H1 (cell line): ENCODE results near the gene ABCA1. TPM values are rescaled to one million over a fixed set of nuclear protein-coding genes. Genes with fewer than 3 reads are reported as not detected.

Experiments
- CTCF ChIA-PET: fragments of 300-600 bp; sonication (Branson Sonifier 250); formaldehyde crosslinking; loops from one replicate; lab custom pipeline; 2021; ENCODE audit not compliant: partially characterized antibody; lab: Charles Lee
- POLR2A ChIA-PET: fragments of 300-600 bp; sonication (Branson Sonifier 250); formaldehyde crosslinking; loops from one replicate; lab custom pipeline; 2021; ENCODE audit warnings: inconsistent platforms; ENCODE audit not compliant: partially characterized antibody; lab: Charles Lee
- DNase-seq, 2 experiments: peaks; one replicate each; pipeline versions ENCODE4 v3.0.0 to v3.0.0-alpha.2; 2010 to 2022; ENCODE audit warnings: low spot score in 2 of 2, low read depth in 1 of 2, mixed read lengths in 1 of 2
- FAIRE-seq: peaks from 2 replicates; lab custom pipeline; 2011; peaks lifted over from hg19 to GRCh38; lab: Jason Lieb, UNC
- H2AFZ ChIP-seq: 2 replicates; pipeline ENCODE4 v1.8.1; 2012; ENCODE audit warnings: low read length, inconsistent platforms
- H2AK5ac ChIP-seq: 2 replicates; pipeline ENCODE4 v1.6.1; 2013; ENCODE audit warnings: low read depth, low read length
- H2BK120ac ChIP-seq: replicated peaks from 2 replicates; pipeline ENCODE3; 2013; ENCODE audit warnings: low read depth, low read length, inconsistent platforms
- H2BK12ac ChIP-seq: 2 replicates; pipeline ENCODE4 v1.6.1; 2013; ENCODE audit warnings: low read depth, low read length
- H2BK15ac ChIP-seq: 2 replicates; pipeline ENCODE4 v1.6.1; 2013; ENCODE audit warnings: low read length
- H2BK20ac ChIP-seq: 2 replicates; pipeline ENCODE4 v1.6.1; 2013; ENCODE audit warnings: low read length
- H2BK5ac ChIP-seq: 2 replicates; pipeline ENCODE4 v1.6.1; 2013; ENCODE audit warnings: low read depth, low read length
- H3K14ac ChIP-seq: 2 replicates; pipeline ENCODE4 v1.6.1; 2013; ENCODE audit warnings: inconsistent platforms; ENCODE audit not compliant: insufficient read length
- H3K18ac ChIP-seq: 2 replicates; pipeline ENCODE4 v1.6.1; 2013; ENCODE audit warnings: low read length; ENCODE audit errors: extremely low read depth
- H3K23ac ChIP-seq: 2 replicates; pipeline ENCODE4 v1.6.1; 2013; ENCODE audit warnings: inconsistent platforms; ENCODE audit not compliant: insufficient read length
- H3K23me2 ChIP-seq: 2 replicates; pipeline ENCODE4 v1.6.1; 2013; ENCODE audit warnings: low read depth, low read length
- H3K27ac ChIP-seq: 2 replicates; pipeline ENCODE4 v1.6.1; 2011; ENCODE audit warnings: low read depth, low read length, inconsistent platforms
- H3K27me3 ChIP-seq, 4 experiments: replicated peaks in 1 of 4; 1 replicate in 1 of 4; 2 replicates in 3 of 4; pipeline versions ENCODE4 v1.6.1 to v1.8.1; 2011 to 2013; ENCODE audit warnings: low read length in 3 of 4, mild to moderate bottlenecking in 3 of 4, inconsistent platforms in 2 of 4, mixed read lengths in 2 of 4, moderate library complexity in 1 of 4; ENCODE audit not compliant: control insufficient read depth in 3 of 4, insufficient read depth in 3 of 4; ENCODE audit errors: extremely low read depth in 1 of 4
- H3K36me3 ChIP-seq, 4 experiments: 2 replicates each; pipeline versions ENCODE4 v1.6.1 to v1.8.1; 2011 to 2013; ENCODE audit warnings: mild to moderate bottlenecking in 4 of 4, low read length in 3 of 4, moderate library complexity in 2 of 4, control low read depth in 1 of 4, inconsistent platforms in 1 of 4; ENCODE audit not compliant: insufficient read depth in 4 of 4, control insufficient read depth in 2 of 4
- H3K4ac ChIP-seq: replicated peaks from 2 replicates; pipeline ENCODE3; 2013; ENCODE audit warnings: low read length, low read depth, mixed read lengths, inconsistent platforms; ENCODE audit not compliant: insufficient read length
- H3K4me1 ChIP-seq, 4 experiments: replicated peaks in 1 of 4; 1 replicate in 1 of 4; 2 replicates in 3 of 4; pipeline versions ENCODE4 v1.6.1 to v1.8.1; 2011 to 2013; ENCODE audit warnings: low read length in 3 of 4, inconsistent platforms in 2 of 4, mixed read lengths in 1 of 4; ENCODE audit not compliant: insufficient read depth in 4 of 4, control insufficient read depth in 3 of 4
- H3K4me2 ChIP-seq, 2 experiments: 2 replicates each; pipeline versions ENCODE4 v1.6.1 to v1.8.1; 2011 to 2013; ENCODE audit warnings: low read depth in 2 of 2, low read length in 2 of 2, control low read depth in 1 of 2, inconsistent platforms in 1 of 2, mild to moderate bottlenecking in 1 of 2; ENCODE audit not compliant: insufficient read depth in 1 of 2
- H3K4me3 ChIP-seq, 4 experiments: fragments of 200-600, 300-600 bp in 1 of 4; sonication (generic), shearing (Covaris generic), sonication (Bioruptor Twin) in 1 of 4; 2 replicates each; pipeline versions ENCODE4 v1.5.1 to v1.8.1; 2011 to 2016; ENCODE audit warnings: low read length in 4 of 4, low read depth in 3 of 4, control low read depth in 2 of 4, inconsistent platforms in 2 of 4, mild to moderate bottlenecking in 2 of 4, mixed read lengths in 1 of 4, moderate library complexity in 1 of 4; ENCODE audit not compliant: insufficient read depth in 2 of 4; ENCODE audit errors: extremely low read depth in 1 of 4
- H3K56ac ChIP-seq: replicated peaks from 2 replicates; pipeline ENCODE3; 2013; ENCODE audit warnings: low read depth, mild to moderate bottlenecking, mixed read lengths, low read length, inconsistent platforms; ENCODE audit not compliant: insufficient read length
- H3K79me1 ChIP-seq: 2 replicates; pipeline ENCODE4 v1.6.1; 2013; ENCODE audit warnings: low read depth, low read length, control low read depth
- H3K79me2 ChIP-seq, 2 experiments: 2 replicates each; pipeline versions ENCODE4 v1.6.1 to v1.8.1; 2012 to 2013; ENCODE audit warnings: low read length in 2 of 2, mild to moderate bottlenecking in 2 of 2, inconsistent platforms in 1 of 2; ENCODE audit not compliant: insufficient read depth in 2 of 2, control insufficient read depth in 1 of 2
- H3K9ac ChIP-seq, 4 experiments: replicated peaks in 1 of 4; 1 replicate in 1 of 4; 2 replicates in 3 of 4; pipeline versions ENCODE4 v1.6.1 to v1.8.1; 2011 to 2013; ENCODE audit warnings: low read depth in 3 of 4, low read length in 3 of 4, control low read depth in 2 of 4, mild to moderate bottlenecking in 2 of 4, moderate library complexity in 2 of 4, inconsistent platforms in 1 of 4; ENCODE audit errors: extremely low read depth in 1 of 4
- H3K9me3 ChIP-seq, 2 experiments: 2 replicates each; pipeline versions ENCODE4 v1.6.1 to v1.8.1; 2012 to 2013; ENCODE audit warnings: mild to moderate bottlenecking in 2 of 2, moderate library complexity in 2 of 2, control low read depth in 1 of 2, inconsistent platforms in 1 of 2, low read depth in 1 of 2, low read length in 1 of 2, mixed read lengths in 1 of 2; ENCODE audit not compliant: insufficient read depth in 2 of 2
- H4K20me1 ChIP-seq, 2 experiments: replicated peaks in 1 of 2; 2 replicates each; pipeline versions ENCODE3 to v1.8.1; 2011 to 2013; ENCODE audit warnings: inconsistent platforms in 2 of 2, low read length in 2 of 2, mild to moderate bottlenecking in 1 of 2; ENCODE audit not compliant: insufficient read depth in 2 of 2, control insufficient read depth in 1 of 2
- H4K5ac ChIP-seq: 2 replicates; pipeline ENCODE4 v1.6.1; 2013; ENCODE audit warnings: low read length, low read depth, mixed read lengths, inconsistent platforms; ENCODE audit not compliant: insufficient read length
- H4K8ac ChIP-seq: 2 replicates; pipeline ENCODE4 v1.8.0; 2013; ENCODE audit warnings: mild to moderate bottlenecking, moderate library complexity, low read length, inconsistent platforms; ENCODE audit not compliant: insufficient read depth; ENCODE audit errors: extremely low read depth
- H4K91ac ChIP-seq: replicated peaks from 2 replicates; pipeline ENCODE3; 2013; ENCODE audit warnings: low read length, mixed read lengths, inconsistent platforms; ENCODE audit not compliant: insufficient read length
- CEBPB ChIP-seq: IDR thresholded peaks from 2 replicates; pipeline ENCODE4 v1.6.1; 2012; ENCODE audit warnings: low read depth, low read length
- CHD1 ChIP-seq: IDR thresholded peaks from 2 replicates; pipeline ENCODE4 v1.6.1; 2012; ENCODE audit warnings: low read depth, low read length, improper control_type of control experiment
- CTCF ChIP-seq, 3 experiments: IDR thresholded peaks; 1 replicate in 2 of 3; 2 replicates in 1 of 3; pipeline versions ENCODE4 v1.5.1 to v1.6.1; 2011; ENCODE audit warnings: low read length in 3 of 3, mild to moderate bottlenecking in 3 of 3, inconsistent platforms in 2 of 3, low read depth in 1 of 3, moderate library complexity in 1 of 3; ENCODE audit not compliant: insufficient read depth in 1 of 3; ENCODE audit errors: control extremely low read depth in 1 of 3
- E2F6 ChIP-seq: IDR thresholded peaks from 2 replicates; pipeline ENCODE4 v1.6.1; 2012; ENCODE audit warnings: inconsistent platforms
- EGR1 ChIP-seq: IDR thresholded peaks from 2 replicates; pipeline ENCODE4 v1.6.1; 2011; ENCODE audit warnings: low read depth, low read length, borderline replicate concordance
- FOSL1 ChIP-seq: IDR thresholded peaks from 2 replicates; pipeline ENCODE4 v1.6.1; 2011; ENCODE audit warnings: mild to moderate bottlenecking, low read depth, low read length, moderate library complexity; ENCODE audit not compliant: insufficient read depth
- GTF2F1 ChIP-seq: IDR thresholded peaks from 2 replicates; pipeline ENCODE4 v1.6.1; 2012; ENCODE audit warnings: low read depth, low read length, improper control_type of control experiment, borderline replicate concordance
- HDAC6 ChIP-seq: IDR thresholded peaks from one replicate; pipeline ENCODE4 v1.7.1; 2012; ENCODE audit warnings: low read depth, mild to moderate bottlenecking, inconsistent platforms, low read length, moderate library complexity
- JUN ChIP-seq: IDR thresholded peaks from 2 replicates; pipeline ENCODE4 v1.6.1; 2011; ENCODE audit warnings: low read depth, mild to moderate bottlenecking, improper control_type of control experiment, low read length
- MAFK ChIP-seq: IDR thresholded peaks from 2 replicates; pipeline ENCODE4 v1.6.1; 2012; ENCODE audit warnings: low read depth, mild to moderate bottlenecking, improper control_type of control experiment, low read length
- NRF1 ChIP-seq: IDR thresholded peaks from 2 replicates; pipeline ENCODE4 v1.6.1; 2011; ENCODE audit warnings: mild to moderate bottlenecking, low read depth, low read length, improper control_type of control experiment
- POLR2A ChIP-seq, 2 experiments: IDR thresholded peaks; 1 replicate in 1 of 2; 2 replicates in 1 of 2; pipeline ENCODE4 v1.6.1; 2011; ENCODE audit warnings: low read depth in 2 of 2, low read length in 2 of 2, mild to moderate bottlenecking in 2 of 2; ENCODE audit errors: control extremely low read depth in 1 of 2
- ZNF274 ChIP-seq: IDR thresholded peaks from 2 replicates; pipeline ENCODE4 v1.7.0; 2012; ENCODE audit warnings: low read length, borderline replicate concordance; ENCODE audit errors: extremely low read depth
- WGBS, 2 experiments: shearing (Covaris generic) in 1 of 2; methylation state at CpG; one replicate each; pipeline versions ENCODE4 v1.1.6 to v1.1.7; 2013 to 2015; ENCODE audit warnings: low lambda C conversion rate in 2 of 2, mixed read lengths in 2 of 2, inconsistent platforms in 1 of 2, low coverage in 1 of 2, missing lambda C conversion rate in 1 of 2; ENCODE audit not compliant: insufficient replicate concordance in 2 of 2, insufficient coverage in 1 of 2, insufficient read length in 1 of 2; ENCODE audit errors: extremely low coverage in 1 of 2, missing lambda C conversion rate in 1 of 2; 5-methylcytosine and 5-hydroxymethylcytosine counted together
- polyA plus RNA-seq, 7 experiments: library from polyadenylated mRNA; depleted of rRNA in 3 of 7; stranded (reverse) in 5 of 7; unstranded in 2 of 7; fragments of >200 nt in 5 of 7; fragments of 200-250 nt in 2 of 7; gene quantifications; 1 replicate in 5 of 7; 2 replicates in 1 of 7; 4 replicates in 1 of 7; pipeline versions ENCODE4 v1.2.1 to v1.2.3, GENCODE V29; 2011 to 2013; ENCODE audit warnings: missing spikeins in 2 of 7, mixed read lengths in 2 of 7
- total RNA-seq: library from RNA; stranded (reverse); fragmentation: NEBNext Ultra II Directional; extraction: Animal tissue kit (Norgen Biotek cat#: 25700); gene quantifications from 2 replicates; pipeline ENCODE4 v1.2.1, GENCODE V29; 2021

ABCA1 gene
- total and polyA plus RNA-seq, 2 of the 8 experiments (the other 6 are each of a cell fraction or from before 2014, with no cell fraction given), result 6.9 to 7.8 TPM

- Histone ChIP-seq H3K14ac (no peak overlapping the region), H4K91ac (no peak overlapping the region), H3K4me1 (no peaks in the 10 kb centered on the region), H2AFZ (no peak overlapping the region), H3K27me3 (no peaks in the 10 kb centered on the region), H2BK20ac (no peak overlapping the region), H3K79me1 (no peaks in the 10 kb centered on the region), H3K27ac (no peak overlapping the region), H3K9ac (no peak overlapping the region), H2BK12ac (no peak overlapping the region), H4K20me1 (no peaks in the 10 kb centered on the region), H3K23me2 (no peaks in the 10 kb centered on the region), H3K79me2 (no peaks in the 10 kb centered on the region), H3K9me3 (no peaks in the 10 kb centered on the region), H3K36me3 (no peaks in the 10 kb centered on the region), H3K4me3 (no peak overlapping the region), H2BK120ac (no peak overlapping the region), H2AK5ac (no peak overlapping the region), H3K23ac (no peak overlapping the region), H3K56ac (no peak overlapping the region), H3K18ac (no peak overlapping the region), H3K4me2 (no peak overlapping the region), H2BK5ac (no peak overlapping the region), H3K4ac (no peak overlapping the region), H4K5ac (no peak overlapping the region), H2BK15ac (no peak overlapping the region), H4K8ac (no peak overlapping the region)
- no peak for DNase-seq
- WGBS, 2 experiments, result 81% methylated on average over 1 of the region's 1 CpG; no CpG with 5 or more reads in 1 of the 2 experiments
- FAIRE-seq, result no peak
- ChIA-PET CTCF (no interaction called here), POLR2A (no interaction called here)
- TF ChIP-seq GTF2F1 (no peak), FOSL1 (no peak), E2F6 (no peak), MAFK (no peak), POLR2A (IDR thresholded peaks at IDR 0.05; ENCODE audit: control extremely low read depth in 1 of 2, low read depth in 2 of 2, low read length in 2 of 2) (no peak), EGR1 (no peak), HDAC6 (no peak), JUN (no peak), NRF1 (no peak), ZNF274 (no peak), CHD1 (no peak), CEBPB (no peak), CTCF (IDR thresholded peaks at IDR 0.05; ENCODE audit: control extremely low read depth in 1 of 3, insufficient read depth in 1 of 3, low read depth in 1 of 3, low read length in 3 of 3) (no peak)
Measured at GRCh38 chr9:104740621-104741020, 187.3 kb downstream of the ABCA1 start.
